ENCODE measurements around the gene SYT1. TPM values are rescaled to one million over a fixed set of nuclear protein-coding genes. Genes with fewer than 3 reads are reported as not detected.

The SYT1 gene
- total and polyA plus RNA-seq, 2 of the 4 experiments (the other 2 are of a cell fraction): 2.8 to 3.0 TPM

DNA sequence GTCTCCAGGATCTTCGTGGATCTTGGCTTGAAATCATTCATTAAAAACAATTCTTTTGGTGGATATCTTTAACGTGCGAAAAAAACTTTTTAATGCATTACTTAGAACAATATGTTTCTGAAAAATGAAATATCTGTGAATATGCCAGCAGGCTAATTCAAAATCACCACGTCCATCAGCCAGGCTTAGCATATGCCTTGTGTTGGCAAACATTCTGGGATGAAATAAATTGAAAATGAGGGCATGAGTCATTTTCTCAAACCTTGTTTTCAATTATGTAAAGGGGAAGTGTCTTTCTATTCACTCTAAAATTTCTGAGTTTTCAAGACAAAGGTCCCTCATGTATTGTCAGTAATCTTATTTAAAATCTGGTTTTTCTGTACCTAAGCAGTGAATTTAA lies 432.3 kb downstream of the SYT1 start:
- no peak overlapping the region for H2BK120ac ChIP-seq (ENCODE audit: low read depth, low read length)
- H3K4me1 ChIP-seq (ENCODE audit: control insufficient read depth, insufficient read depth, low read length): 0 out of 2 replicates have a peak, but pooled peaks cover 1% of the 10 kb centered on the region
- no peaks in the 10 kb centered on the region for H4K20me1 ChIP-seq (ENCODE audit: insufficient read depth, low read length)
- H3K36me3 ChIP-seq (ENCODE audit: control insufficient read depth, insufficient read depth, low read length): no peaks in the 10 kb centered on the region
- DNase-seq (no peak), ATAC-seq (ENCODE audit: low read depth) (no peak)
- peaks cover 4% of the 10 kb centered on the region; the same call in 1 of the 2 replicates for H3K9me1 ChIP-seq (ENCODE audit: insufficient read depth, low read length)
- H3K56ac ChIP-seq (ENCODE audit: extremely low read depth, insufficient read depth, low read length): no peak overlapping the region
- H3K4ac ChIP-seq (ENCODE audit: low read depth, low read length): no peak overlapping the region
- H2BK5ac ChIP-seq (ENCODE audit: low read depth, low read length, poor library complexity, severe bottlenecking): no peak overlapping the region
- no peak overlapping the region for H3K4me3 ChIP-seq (ENCODE audit: insufficient read depth, low read depth, low read length)
- no peaks in the 10 kb centered on the region for H3K9me3 ChIP-seq (ENCODE audit: control insufficient read depth, insufficient read depth, low read length)
- H3K23ac ChIP-seq (ENCODE audit: low read depth, low read length): no peak overlapping the region
- ChIA-PET CTCF (no interaction called here), POLR2A (ENCODE audit: unreplicated experiment) (no interaction called here)
- H3K4me2 ChIP-seq (ENCODE audit: low read depth, low read length): no peak overlapping the region
- no peak overlapping the region for H2AFZ ChIP-seq (replicated peaks; ENCODE audit: low read length, poor library complexity)
- no peak overlapping the region for H2AK5ac ChIP-seq (ENCODE audit: low read depth, low read length)
- H4K91ac ChIP-seq (ENCODE audit: insufficient read depth, low read depth, low read length): no peak overlapping the region
- no peak overlapping the region for H3K18ac ChIP-seq (ENCODE audit: low read depth, low read length)
- in situ Hi-C loops (cut with MboI; ENCODE audit: low sequenced_read_pairs): no loop called here
- BruUV-seq (replicated peaks): no TSS peak
- H3K79me1 ChIP-seq (ENCODE audit: low read depth in 1 of 2, low read length in 2 of 2): no peaks in the 10 kb centered on the region
- no peak overlapping the region for H4K5ac ChIP-seq (ENCODE audit: low read depth, low read length)
- no peak overlapping the region for H2BK20ac ChIP-seq (ENCODE audit: low read depth, low read length)
- no peaks in the 10 kb centered on the region for H3K27me3 ChIP-seq (ENCODE audit: control insufficient read depth, insufficient read depth, low read length)
- no peak overlapping the region for H2AK9ac ChIP-seq (replicated peaks; ENCODE audit: low read depth, low read length, poor library complexity)
- intact Hi-C loops (cut with micrococcal nuclease): no loop called here
- no peak for TF ChIP-seq CTCF (conservative IDR thresholded peaks at IDR 0.05; ENCODE audit: low read depth, low read length)
- TF ChIP-seq POLR2A (IDR thresholded peaks at IDR 0.05; ENCODE audit: low read depth, low read length): no peak
- TF ChIP-seq USF2 (IDR thresholded peaks at IDR 0.05; ENCODE audit: low read depth, low read length): no peak
- no peak for TF ChIP-seq RAD21 (IDR thresholded peaks at IDR 0.05; ENCODE audit: low read length)
- no peak for TF ChIP-seq MAFK (IDR thresholded peaks at IDR 0.05; ENCODE audit: low read depth, low read length)
- TF ChIP-seq CEBPB (IDR thresholded peaks at IDR 0.05; ENCODE audit: low read depth, low read length): no peak
- no CpG with 5 or more reads among the region's 4 CpGs for WGBS, 2 experiments (ENCODE audit: extremely low coverage in 2 of 2, insufficient read length in 1 of 2)
- no peak overlapping the region for H2BK15ac ChIP-seq (ENCODE audit: low read depth, low read length)
- no peak overlapping the region for H3K9ac ChIP-seq (ENCODE audit: low read depth, low read length)
- H3K27ac ChIP-seq (ENCODE audit: insufficient read depth, low read length): no peak overlapping the region
- H4K8ac ChIP-seq (ENCODE audit: low read depth in 2 of 2, low read length in 2 of 2): no peak overlapping the region
- H3K14ac ChIP-seq (replicated peaks; ENCODE audit: low read depth, low read length): peak overlapping the region; percentile 55; the same call in 1 of the 2 replicates
- dilution Hi-C loops (cut with HindIII; ENCODE audit: low sequenced_read_pairs, unreplicated experiment): no loop called here
